Stimulated activated CD4-positive, alpha-beta T cell treated with anti-CD3 and anti-CD28 coated beads, Interleukin-2, amount 100 ng/mL, for 48 hours (primary cell): ENCODE results near the gene SEC11A.
"Not testable (repeated sequence)": the region's sequence is repeated elsewhere in the genome, so short reads cannot be mapped to it uniquely, and the experiment has no call there.

Experiments
- DNase-seq, 2 donors: peaks; one replicate each; pipeline ENCODE4 v3.0.0-alpha.2; 2020

SEC11A gene

GRCh38 chr15:84716036-84716732 is at the start of gene SEC11A:
TSS of gene SEC11A (minus strand) at chr15:84716139. CDS start at chr15:84716075, 64 bp downstream.
- peak; percentile 87 to 88 for DNase-seq

GRCh38 chr15:84765675-84766074 is 49.7 kb upstream of the SEC11A start:
- no peak for DNase-seq

DNA sequence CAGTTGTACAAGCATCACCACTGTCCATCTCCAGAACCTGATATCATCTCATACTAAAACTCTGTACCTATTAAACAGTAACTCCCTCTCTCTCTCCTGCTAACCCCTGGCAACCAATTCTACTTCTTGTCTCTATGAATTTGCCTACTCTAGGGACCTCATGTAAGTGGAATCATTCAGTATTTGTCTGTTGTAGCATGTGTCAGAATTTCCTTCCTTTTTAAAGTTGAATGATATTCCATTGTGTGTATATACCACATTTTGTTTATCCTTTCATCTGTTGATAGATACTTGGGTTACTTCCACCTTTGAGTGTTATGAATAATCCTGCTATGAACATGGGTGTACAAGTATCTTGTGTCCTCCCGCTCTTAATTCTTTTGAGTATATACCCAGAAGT is 49.0 kb upstream of the SEC11A start:
- no peak for DNase-seq

DNA sequence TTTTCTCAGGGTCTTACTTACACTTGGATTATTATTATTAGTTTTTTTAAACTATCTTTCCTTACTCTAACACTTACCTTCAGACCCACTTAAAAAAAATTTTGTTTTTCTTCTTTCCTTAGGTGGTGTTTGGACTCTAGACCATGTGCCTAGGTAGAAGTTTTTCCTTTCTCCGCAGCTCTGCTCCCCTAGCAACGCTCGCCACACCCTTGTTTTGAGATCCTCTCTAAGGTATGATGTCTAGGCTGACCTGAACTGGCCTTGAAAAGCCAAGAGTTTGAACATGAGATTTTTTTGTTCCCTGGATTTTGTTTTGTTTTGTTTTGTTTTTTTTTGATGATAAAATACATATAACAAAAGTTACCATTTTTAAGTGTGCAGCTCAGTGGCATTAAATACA is 48.6 kb upstream of the SEC11A start:
- DNase-seq, result no peak

DNA sequence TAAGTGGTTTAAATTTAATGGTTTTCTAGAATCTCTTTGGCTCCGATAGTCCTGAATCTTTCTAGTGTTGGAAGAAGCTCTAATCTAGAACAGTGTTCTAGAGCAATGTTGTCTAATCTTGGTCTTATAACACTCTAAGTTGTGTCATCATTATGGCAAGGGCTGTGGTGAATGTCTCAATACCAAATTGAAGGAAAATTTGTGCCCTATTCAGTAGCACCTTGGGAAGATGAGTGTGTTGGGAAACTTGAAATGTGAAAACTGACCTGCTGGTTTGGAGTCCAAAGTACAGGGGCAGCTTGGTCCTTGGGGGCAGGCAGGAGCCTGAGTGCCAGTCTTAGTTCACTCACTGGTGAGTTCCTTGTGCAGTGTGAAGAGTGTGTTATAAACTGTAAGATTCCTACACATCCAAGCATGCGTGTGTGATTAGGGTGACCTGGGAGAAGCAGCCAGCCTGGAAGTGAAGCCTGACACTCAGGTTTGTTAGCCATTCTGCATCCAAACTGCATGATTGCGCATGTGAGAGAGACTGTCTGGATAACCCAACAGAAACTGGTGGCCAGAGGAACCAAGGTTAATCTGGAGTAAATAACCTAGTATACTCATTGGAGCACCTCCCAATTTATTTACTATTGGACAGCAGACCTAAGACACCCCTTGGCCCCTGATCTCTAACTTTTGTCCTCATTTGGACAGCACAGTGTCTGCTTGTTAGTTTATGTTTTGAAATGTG is 47.1 kb upstream of the SEC11A start:
- DNase-seq, result no peak

DNA sequence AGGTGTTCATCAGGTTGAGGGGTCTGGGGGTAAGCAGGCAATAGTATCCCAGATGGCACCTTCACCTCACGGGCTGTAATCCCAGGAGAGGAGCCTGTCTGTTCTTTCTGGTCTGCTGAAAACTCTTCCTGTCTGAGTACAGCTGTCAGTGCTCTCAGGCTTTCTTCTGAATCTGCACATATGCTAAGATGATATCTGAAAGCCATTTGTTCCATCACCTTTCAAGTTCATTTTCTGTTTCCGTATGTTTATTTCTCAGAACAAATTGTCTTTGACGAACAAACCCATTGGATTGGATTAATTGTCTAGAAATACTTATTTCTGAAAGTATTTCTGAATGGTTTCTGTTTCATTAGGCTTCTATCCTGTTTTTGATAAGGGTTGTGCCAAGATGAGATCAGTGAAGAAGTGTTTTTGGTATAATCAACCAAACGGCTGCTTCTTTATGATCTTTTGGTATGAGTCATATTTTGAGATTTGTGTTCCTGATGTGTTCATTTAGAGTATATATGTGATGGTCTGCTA is 45.7 kb upstream of the SEC11A start:
- no peak for DNase-seq

GRCh38 chr15:84760219-84760618 is 44.3 kb upstream of the SEC11A start:
- no peak for DNase-seq

GRCh38 chr15:84759018-84759417 is 43.1 kb upstream of the SEC11A start:
- DNase-seq, result no peak

DNA sequence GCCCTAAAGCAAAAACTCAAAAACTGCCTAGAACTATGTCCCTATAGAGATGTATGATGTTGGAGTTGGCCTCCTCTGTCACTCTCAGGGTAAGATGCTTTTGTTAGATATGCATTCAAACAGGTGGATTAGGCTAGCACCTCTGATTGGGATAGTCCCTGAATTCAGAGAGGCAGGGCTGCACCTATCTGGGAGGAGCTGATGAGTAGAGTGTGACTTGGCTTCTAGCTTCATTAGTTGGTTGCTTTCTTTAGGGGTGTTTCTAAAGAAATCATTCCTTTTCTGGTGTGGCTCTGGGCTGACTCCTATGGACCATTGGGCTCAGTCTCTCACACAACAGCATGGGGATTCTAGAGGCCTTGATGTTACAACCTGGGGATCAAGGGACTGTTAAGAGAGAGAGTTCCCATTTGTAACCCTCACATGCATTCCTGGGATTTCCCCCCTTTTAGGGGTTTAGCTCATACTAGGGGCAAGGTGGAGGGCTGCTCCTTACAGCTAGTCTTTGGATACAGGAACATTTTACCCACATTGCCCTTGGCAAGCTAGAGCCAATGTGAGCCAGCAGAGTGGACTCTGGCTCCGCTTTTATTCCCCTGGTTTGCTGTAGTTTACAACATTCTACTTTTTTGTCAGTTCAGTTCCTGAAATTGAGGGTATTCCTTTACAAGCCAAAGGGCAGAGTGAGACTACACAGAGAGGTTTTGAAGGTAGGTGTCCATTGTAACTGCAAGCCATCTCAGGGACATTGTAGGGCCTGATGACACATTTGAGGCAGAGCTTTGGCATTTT is 40.0 kb upstream of the SEC11A start:
- no peak for DNase-seq

- not testable (repeated sequence) for DNase-seq
These were observed 39.0 kb upstream of the SEC11A start for GRCh38 chr15:84754889-84755288.

DNA sequence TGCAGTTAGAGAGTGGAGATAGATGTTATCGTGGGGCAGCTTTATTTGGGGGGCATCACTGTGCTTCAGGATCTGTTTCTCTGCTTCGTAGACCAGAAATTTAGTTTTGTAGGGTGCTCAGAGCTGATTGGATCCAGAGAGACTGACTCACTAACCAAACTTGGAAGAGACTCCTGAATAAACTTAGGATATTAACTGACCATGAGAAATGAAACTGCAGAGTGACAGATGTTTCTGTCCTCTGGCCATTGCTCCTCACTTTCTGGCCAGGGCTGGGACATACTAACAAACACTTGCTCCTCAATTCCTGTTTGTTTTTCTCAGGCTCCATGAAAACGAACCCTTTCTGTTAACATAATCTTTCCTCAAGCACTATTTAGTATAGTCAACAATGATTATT is 36.8 kb upstream of the SEC11A start:
- DNase-seq, result no peak

GRCh38 chr15:84752195-84752594 is 36.3 kb upstream of the SEC11A start:
- no peak for DNase-seq

DNA sequence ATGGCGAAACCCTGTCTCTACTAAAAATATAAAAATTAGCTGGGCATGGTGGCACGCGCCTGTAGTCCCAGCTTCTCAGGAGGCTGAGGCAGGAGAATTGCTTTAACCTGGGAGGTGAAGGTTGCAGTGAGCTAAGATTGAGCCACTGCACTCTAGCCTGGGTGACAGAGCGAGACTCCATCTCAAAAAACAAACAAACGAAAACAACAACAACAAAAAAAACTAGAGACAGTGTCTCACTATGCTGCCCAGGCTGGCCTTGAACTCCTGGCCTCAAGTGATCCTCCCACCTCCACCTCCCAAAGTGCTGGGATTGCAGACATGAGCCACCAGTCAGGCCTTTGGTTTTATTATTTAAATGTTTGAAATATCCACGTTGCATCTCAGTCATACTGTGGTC is 35.8 kb upstream of the SEC11A start:
- not testable (repeated sequence) for DNase-seq

DNA sequence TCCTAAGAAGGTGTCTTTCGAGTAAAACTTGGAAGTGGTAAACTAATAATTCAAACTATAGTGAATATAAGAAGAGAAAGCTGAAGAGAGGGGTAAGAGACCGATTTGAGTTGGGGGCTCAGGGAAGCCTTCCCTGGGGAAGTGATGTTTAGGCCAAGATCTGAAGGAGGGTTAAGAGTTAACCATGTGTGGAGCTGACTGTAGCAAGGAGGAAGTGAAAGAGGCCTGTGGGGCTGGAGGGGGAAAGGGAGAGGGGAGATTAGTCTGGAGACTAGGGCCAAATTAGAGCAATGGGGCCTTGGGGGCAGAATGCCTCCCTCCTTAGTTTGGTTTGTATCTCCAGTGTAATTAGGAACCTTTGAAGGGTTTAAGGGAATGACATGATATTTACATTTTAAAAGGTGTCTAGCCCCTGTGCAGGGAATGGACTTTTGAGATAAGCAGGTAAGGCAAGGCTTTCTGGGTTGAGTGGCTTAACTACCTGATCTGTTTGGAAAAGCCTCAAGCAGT is 34.7 kb upstream of the SEC11A start:
- no peak for DNase-seq

DNA sequence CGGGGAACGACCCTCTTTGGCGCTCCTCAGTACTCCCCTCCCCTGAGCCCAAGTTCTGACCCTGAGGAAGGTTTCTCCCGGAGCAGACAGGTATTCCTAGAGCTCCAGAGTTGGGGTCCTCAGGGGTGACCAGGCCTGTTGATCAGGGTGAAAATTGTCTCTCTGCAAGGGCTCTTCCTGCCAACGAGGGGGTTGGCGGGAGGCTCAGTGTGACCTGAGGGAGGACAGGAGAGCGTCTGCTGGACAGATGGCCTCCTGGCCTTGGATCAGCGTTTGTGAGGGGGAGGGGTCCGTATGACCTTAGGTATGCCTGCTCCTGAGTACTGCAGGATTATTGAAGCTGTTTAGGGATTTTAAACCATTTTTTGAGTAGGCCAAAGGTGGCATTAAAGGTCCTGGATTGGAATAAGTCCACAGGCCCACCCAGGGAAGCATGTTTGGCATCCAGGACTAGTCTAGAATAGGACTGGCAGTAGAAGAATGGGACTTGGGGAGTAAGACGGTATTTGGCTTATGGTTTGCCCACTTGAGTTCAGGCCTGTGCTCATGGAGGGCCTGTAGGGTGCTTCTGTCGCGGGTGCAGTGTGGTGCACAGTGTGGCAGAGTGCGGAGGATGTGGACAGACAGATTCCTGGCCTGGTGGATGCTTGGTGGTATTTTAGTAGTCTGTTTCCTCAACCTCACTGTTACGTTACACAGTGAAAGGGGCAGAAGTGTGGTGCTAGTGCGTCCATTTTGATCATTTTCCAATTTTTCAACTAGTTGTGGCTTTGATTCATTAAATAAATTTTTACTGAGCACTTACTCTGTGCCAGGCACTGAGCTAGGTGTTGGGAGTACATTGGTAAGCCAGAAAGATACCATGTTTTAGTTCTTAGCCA is 33.4 kb upstream of the SEC11A start:
- DNase-seq, result peak in 1 of 2 donors; percentile 33

DNA sequence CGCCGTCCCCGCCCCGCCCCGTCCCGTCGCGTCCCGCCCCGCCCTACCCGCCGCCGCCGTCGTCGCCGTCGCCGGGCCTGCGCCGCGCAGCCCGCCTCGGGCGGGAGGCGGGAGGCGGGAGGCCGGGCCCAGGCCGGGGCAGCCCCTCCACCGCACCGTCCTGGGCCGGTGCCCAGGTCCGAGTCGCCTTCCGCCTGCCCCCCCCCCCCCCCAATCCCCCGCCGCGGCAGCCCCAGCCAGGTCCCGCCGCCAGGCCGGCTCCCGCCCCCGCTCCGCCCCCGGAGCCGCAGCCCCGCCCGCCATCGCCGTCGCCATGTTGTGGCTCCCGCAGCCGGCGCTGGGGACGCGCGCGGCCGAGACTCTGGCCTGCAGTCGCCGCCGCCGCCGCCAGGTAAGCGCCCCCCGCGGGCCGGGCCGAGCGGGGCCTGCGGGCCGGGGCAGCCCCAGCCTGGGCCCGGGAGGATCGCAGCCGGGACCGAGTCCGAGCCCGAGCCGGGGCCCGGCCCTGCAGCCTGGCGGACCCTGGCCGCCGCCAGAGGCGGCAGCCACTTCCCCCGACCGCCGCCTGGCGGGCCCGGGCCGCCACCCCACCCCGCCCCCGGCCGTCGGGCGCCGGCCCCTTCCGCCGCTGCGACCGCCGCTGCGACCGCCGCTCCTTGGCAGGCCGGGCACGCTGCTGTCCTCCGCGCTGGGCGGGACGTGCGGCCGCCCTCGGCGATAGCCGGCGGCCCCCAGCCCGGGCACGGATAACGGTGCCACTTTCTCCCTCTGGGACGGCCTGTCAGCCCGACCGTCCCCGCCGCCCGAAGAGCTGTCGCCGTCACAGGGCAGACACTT is 32.6 kb upstream of the SEC11A start, which contains the start of gene ZNF592:
Gene ZNF592 (plus strand): TSS at position 319 of the 837 bp plus-strand sequence. CDS start 34,084 bp downstream, outside the sequence.
- peak; percentile 69 to 75 for DNase-seq

DNA sequence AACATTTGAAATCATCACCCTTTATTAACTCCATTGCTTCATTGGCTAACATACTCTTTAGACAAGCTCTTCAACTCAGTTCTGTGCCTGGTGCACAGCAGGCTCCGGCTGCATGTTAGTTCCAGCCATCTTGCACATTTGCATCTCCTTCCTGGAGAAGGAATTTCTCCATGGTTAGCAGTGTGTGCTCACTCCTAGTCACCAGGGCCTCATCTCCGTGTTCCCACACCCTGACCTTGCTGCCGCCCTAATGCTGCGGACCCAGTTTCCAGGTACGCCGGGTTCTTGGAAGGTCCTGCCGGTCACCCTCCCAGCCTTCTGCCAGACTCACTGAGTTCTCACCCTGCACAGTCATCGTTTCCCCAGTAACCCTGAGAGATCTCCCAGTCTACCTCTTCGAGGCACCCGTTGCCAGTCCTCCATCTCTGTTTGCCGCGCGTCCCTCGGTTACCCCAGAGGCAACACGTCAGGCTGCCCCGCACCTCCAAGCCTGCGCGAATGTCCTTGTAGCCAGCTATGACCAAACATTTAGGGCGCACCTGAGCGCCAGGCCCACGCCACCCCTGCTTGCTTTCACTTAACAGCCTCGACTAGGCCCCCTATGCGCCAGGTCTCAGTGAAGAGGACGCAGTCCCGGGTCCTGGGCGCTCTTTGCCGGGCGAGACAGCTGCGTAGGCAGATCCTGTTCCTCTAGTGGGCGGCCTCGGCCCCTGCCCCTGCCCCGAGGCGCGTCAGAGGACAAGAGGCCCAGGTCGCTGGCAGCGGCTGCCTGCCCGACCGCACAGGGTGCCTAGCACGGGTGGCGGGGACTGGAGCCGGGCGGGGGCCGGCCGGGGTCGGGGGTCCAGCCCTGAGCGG is 31.7 kb upstream of the SEC11A start:
- DNase-seq, result peak; percentile 54 to 60

DNA sequence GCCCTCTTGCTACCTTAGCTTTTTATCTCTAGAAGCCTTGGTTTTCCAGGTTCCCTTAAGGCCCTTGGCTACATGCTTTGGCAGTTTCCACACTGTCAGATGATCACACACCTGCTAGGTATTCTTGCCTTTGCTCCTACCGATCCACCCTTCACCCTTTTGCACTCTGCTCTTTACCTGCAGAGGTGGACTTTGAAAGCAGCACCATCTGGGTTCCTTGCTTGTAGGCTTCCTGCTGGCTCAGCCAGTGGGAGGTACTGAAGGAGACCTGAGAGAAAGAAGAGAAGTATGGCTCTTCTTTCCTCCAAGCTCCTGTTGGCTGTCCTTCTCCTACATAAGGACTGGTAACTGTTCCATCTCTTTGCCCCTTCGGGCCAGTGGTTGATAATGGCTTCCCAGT is 25.2 kb upstream of the SEC11A start:
- DNase-seq, result no peak

GRCh38 chr15:84740691-84741090 is 24.8 kb upstream of the SEC11A start:
- DNase-seq, result no peak

GRCh38 chr15:84737005-84737404 is 21.1 kb upstream of the SEC11A start:
- no peak for DNase-seq
